AG04450 (cell line): ENCODE results near the gene APH1B. TPM values are rescaled to one million over a fixed set of nuclear protein-coding genes. Genes with fewer than 3 reads are reported as not detected.

Source experiments
- CTCF ChIA-PET: fragments of 300-600, 350-600 bp; formaldehyde crosslinking; extraction: SDS; loops from one replicate; lab custom pipeline; 2022; ENCODE audit warnings: antibody characterized with exemption, inconsistent platforms; lab: Charles Lee
- POLR2A ChIA-PET: fragments of 350-600 bp; formaldehyde crosslinking; extraction: SDS; loops from one replicate; lab custom pipeline; 2021; ENCODE audit warnings: antibody characterized with exemption, inconsistent platforms; lab: Yijun Ruan, JAX
- DNase-seq: peaks from one replicate; pipeline ENCODE4 v3.0.0-alpha.2; 2011; ENCODE audit warnings: low read depth, low spot score
- H3K27ac ChIP-seq: one replicate; pipeline ENCODE4 v1.5.1; 2012; ENCODE audit warnings: low read depth, low read length, control low read depth
- H3K27me3 ChIP-seq: one replicate; pipeline ENCODE4 v1.6.0; 2012; ENCODE audit warnings: low read length; ENCODE audit not compliant: control insufficient read depth, insufficient read depth
- H3K4me3 ChIP-seq: 2 replicates; pipeline ENCODE4 v1.5.1; 2011; ENCODE audit warnings: mild to moderate bottlenecking, low read depth, low read length, control low read depth
- H3K9me3 ChIP-seq: 2 replicates; pipeline ENCODE4 v1.5.1; 2012; ENCODE audit warnings: low read length; ENCODE audit not compliant: control insufficient read depth, insufficient read depth
- polyA plus RNA-seq: library from polyadenylated mRNA; depleted of rRNA; stranded (reverse); fragments of >200 nt; gene quantifications from 2 replicates; pipeline ENCODE4 v1.2.3, GENCODE V29; 2011
- TF ChIP-seq, protein P1 (sequence below): IDR thresholded peaks from 2 replicates; pipeline ENCODE4 v1.5.1; 2011; ENCODE audit warnings: low read depth, low read length, control low read depth, inconsistent platforms

Gene APH1B
- polyA plus RNA-seq, 1 experiment: 17.9 TPM

- TF ChIP-seq, protein P1, sequence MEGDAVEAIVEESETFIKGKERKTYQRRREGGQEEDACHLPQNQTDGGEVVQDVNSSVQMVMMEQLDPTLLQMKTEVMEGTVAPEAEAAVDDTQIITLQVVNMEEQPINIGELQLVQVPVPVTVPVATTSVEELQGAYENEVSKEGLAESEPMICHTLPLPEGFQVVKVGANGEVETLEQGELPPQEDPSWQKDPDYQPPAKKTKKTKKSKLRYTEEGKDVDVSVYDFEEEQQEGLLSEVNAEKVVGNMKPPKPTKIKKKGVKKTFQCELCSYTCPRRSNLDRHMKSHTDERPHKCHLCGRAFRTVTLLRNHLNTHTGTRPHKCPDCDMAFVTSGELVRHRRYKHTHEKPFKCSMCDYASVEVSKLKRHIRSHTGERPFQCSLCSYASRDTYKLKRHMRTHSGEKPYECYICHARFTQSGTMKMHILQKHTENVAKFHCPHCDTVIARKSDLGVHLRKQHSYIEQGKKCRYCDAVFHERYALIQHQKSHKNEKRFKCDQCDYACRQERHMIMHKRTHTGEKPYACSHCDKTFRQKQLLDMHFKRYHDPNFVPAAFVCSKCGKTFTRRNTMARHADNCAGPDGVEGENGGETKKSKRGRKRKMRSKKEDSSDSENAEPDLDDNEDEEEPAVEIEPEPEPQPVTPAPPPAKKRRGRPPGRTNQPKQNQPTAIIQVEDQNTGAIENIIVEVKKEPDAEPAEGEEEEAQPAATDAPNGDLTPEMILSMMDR: no peak
- no peak for DNase-seq
- no peaks in the 10 kb centered on the region for H3K27me3 ChIP-seq
- peak overlapping the region; percentile 75 for H3K4me3 ChIP-seq
- no peak overlapping the region for H3K27ac ChIP-seq
- ChIA-PET POLR2A (interaction anchor here (0.6 to 2.0 kb wide), 2 partner anchors 121 to 142 kb away, joined by 3 to 11 read pairs; partner anchors contain the start of gene RPS27L), CTCF (interaction anchor here (0.6 kb wide), 1 partner anchor 54 kb away, joined by 3 read pairs; no protein-coding TSS in a partner anchor)
- H3K9me3 ChIP-seq: no peaks in the 10 kb centered on the region; the same call in 1 of the 2 replicates
These were observed 570 bp downstream of the APH1B start for GRCh38 chr15:63277893-63278456.

DNA sequence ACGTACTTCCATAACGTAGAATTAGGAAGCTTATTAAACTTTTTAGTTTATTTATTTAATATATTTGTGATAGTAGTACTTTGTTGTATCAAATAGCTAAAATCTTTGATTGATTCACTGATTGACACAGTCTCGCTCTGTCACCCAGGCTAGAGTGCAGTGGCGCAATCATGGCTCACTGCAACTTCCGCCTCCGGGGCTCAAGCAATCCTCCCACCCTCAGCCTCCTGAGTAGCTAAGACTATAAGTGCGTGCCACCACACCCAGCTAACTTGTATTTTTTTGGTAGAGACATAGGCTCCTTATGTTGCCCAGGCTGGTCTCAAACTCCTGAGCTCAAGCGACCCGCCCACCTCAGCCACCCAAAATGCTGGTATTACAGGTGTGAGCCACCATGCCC, 5.7 kb downstream of the APH1B start:
- Histone ChIP-seq H3K27me3 (no peaks in the 10 kb centered on the region), H3K4me3 (no peak overlapping the region), H3K9me3 (no peaks in the 10 kb centered on the region), H3K27ac (no peak overlapping the region)
- TF ChIP-seq, protein P1: no peak
- DNase-seq: no peak
- POLR2A ChIA-PET: no interaction called here
- CTCF ChIA-PET: interaction anchor here (1.2 kb wide), 1 partner anchor 189 kb away, joined by 3 read pairs; no protein-coding TSS in a partner anchor

DNA sequence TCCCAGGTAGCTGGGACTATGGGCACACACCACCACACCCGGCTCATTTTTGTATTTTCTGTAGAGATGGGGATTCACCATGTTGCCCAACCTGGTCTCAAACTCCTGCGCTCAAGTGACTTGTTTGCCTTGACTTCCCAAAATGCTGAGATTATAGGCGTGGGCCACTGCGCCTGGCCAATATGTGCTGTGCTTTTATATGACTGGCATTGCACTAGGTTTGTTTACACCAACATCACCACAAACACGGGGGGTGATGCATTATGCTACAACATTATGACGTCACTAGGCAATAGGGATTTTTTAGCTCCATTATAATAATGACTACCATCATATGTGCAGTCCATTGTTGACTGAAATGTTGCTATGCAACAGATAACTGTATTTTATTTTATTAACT, 6.9 kb downstream of the APH1B start:
- no peak overlapping the region for H3K4me3 ChIP-seq
- CTCF ChIA-PET: interaction anchor here (1.6 kb wide), 1 partner anchor 237 kb away, joined by 3 read pairs; no protein-coding TSS in a partner anchor
- no peak for DNase-seq
- TF ChIP-seq, protein P1: no peak
- H3K27ac ChIP-seq: no peak overlapping the region
- no peaks in the 10 kb centered on the region for H3K27me3 ChIP-seq
- H3K9me3 ChIP-seq: no peaks in the 10 kb centered on the region
- POLR2A ChIA-PET: no interaction called here

DNA sequence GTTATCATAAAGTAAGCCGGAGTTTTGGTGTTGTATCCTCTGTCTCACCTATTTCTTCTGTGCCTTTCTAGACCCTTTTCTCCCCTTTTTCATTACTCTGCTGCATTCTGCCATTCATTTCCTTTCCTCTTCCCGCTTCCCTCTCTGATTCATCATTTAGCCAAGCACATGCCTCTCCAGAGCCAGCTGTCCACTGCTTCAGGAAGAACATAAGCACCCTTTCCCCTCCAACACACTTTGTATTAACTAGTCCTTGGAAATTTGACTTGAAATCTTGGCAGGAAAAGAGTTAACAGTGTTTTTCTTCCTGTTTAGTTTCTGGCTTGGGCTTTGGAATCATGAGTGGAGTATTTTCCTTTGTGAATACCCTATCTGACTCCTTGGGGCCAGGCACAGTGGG, 9.7 kb downstream of the APH1B start:
- no peak overlapping the region for H3K4me3 ChIP-seq
- POLR2A ChIA-PET: no interaction called here
- CTCF ChIA-PET: interaction anchor here (1.1 to 2.4 kb wide), 3 partner anchors 93 to 117 kb away, joined by 4 to 55 read pairs (median 20); no protein-coding TSS in a partner anchor
- TF ChIP-seq, protein P1: no peak
- no peaks in the 10 kb centered on the region for H3K27me3 ChIP-seq
- no peak for DNase-seq
- no peaks in the 10 kb centered on the region for H3K9me3 ChIP-seq
- no peak overlapping the region for H3K27ac ChIP-seq

DNA sequence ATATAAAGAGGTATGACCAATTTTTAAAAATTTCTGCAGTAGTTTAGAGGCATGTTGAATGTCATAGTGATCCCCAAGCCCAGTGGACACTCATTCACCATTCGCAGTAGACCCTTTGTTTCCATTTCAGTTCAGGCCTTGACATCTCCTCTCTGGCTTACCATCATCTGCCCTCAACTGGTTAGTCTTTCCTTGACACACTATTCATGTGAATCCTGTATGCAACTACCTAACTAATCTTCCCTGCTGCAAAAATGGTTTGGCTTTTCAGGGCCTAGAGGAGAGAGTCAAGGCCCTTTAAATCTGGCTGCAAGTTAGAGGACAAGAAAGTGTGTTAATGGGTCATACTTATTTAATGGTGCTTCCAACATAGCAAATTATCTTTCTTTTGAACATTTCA, 10.9 kb downstream of the APH1B start:
- no peak for DNase-seq
- CTCF ChIA-PET: interaction anchor here (0.7 to 2.4 kb wide), 11 partner anchors 9 to 321 kb away, joined by 3 to 55 read pairs (median 5); no protein-coding TSS in a partner anchor
- H3K27me3 ChIP-seq: no peaks in the 10 kb centered on the region
- H3K4me3 ChIP-seq: no peak overlapping the region
- POLR2A ChIA-PET: no interaction called here
- no peak overlapping the region for H3K27ac ChIP-seq
- H3K9me3 ChIP-seq: no peaks in the 10 kb centered on the region
- TF ChIP-seq, protein P1: no peak
